HG02943 (cell line): ENCODE data around the gene TCERG1L.
"Not testable (repeated sequence)": the region's sequence is repeated elsewhere in the genome, so short reads cannot be mapped to it uniquely, and the experiment has no call there.

ENCODE experiments used
- ATAC-seq: cut with Tn5 transposase; IDR thresholded peaks from one replicate; pipeline ENCODE4 v1.9.1; 2021; ENCODE audit warnings: mild to moderate bottlenecking, low read depth, moderate library complexity; ENCODE audit not compliant: unreplicated experiment

TCERG1L gene

DNA sequence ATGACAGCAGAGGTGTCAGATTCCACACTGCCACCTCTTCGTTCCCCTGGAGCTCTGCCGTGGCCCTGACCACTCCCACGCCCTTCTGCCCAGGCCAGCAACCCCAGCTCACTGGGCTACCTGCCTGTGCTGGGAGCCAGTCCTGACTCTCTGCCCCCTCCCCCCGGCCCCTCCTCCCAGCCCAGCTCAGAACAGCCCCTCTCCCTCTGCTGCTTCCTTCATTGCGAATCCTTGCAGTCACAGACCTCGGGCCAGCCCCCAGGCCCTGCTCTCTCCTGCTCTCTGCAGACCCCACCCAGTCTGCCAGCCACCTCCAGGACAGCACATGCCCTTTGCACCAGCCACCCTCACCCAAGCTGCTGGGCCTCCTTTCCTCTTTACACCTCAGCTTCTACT is 60.4 kb downstream of the TCERG1L start:
- ATAC-seq: no peak

DNA sequence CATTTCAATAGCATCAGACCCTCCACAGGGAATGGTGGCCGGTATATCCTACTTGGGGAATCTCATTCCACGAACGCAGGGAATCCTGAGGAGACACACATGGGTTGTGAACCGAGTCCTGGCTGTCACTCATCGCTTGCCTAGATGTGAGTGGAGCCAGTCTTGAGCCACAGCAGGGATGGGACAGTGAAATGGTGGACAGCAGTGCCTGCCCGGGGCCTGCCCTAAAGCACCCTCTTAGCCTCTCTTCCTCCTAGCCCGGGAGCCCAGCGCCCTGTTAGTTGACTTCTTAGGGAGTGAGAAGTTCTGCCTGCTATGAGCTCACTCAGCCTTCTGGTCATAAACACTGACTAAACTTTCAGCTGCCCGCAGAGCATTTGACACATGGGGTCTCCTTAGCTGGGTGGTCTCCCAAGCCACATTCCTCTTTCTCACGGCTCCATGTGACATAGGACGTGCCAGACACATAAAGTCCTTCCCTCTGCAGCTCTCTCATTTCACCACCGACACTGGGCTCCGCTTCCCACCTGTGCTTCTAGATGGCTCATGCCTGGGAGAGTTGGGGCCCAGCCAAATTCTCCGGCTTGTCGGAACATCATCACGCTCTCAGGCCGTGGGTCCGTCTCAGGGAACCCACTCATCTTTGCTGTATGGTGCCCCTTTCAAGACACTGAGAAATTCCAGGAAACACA is 60.9 kb downstream of the TCERG1L start:
- ATAC-seq: no peak

DNA sequence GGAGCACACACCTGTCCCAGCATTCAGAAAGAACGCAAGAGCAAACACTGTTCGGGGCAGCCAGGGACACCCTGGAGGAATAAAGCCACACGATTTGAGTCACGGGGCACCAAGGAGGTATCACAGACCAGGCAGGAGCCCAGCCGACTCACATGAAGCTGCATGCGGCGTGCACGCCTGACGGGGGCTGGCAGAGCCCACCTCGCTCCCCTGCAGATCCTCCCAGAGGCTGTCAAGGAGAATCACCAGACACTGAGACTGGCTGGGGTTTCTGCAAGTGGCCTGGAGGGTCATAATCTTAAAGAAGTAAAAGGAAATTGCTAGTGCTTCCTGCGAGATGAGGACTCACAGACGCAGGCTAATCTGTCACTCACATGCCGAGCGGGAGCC is 61.6 kb downstream of the TCERG1L start:
- no peak for ATAC-seq

GRCh38 chr10:131249238-131249954 is 62.1 kb downstream of the TCERG1L start:
- ATAC-seq: no peak

DNA sequence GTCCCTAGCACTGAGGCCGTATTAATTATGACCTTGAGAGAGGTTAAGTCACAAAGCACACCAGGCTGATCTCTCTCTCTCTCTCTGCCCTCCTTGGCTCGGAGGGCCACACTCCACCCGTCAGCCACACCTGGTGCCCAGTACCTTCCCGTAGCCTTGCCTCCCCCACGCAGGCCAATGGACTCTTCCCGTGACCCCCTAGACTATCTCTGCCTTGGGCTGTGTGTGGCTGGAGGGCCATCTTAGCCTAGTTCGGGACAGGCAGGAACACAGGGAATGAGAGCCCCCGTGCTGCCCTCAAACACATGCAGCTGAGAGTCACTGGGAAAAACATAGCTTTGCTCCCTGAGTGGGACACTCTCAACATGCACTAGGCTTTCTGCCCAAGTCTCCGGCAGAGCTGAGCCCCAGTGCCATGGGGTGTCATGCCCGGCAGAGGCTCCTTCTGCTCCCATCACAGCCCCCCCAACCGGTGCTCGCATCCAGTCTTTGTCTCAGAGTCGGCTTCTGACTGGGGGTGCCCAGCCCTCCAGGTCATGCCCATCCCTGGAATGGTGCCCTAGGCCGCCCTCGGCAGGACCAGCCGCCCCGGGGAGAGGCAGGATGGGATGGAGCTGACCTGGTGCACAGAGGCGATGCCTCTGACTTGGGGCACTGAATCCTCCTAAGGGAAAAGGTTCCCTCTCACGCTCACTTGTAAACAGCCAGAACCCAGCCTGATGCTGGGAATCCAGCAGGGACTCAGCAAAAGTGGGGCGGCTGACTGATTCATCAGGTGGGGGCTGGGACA is 63.0 kb downstream of the TCERG1L start:
- ATAC-seq: no peak

- no peak for ATAC-seq
Observed at GRCh38 chr10:131247873-131248272, 63.6 kb downstream of the TCERG1L start.

- no peak for ATAC-seq
Observed at GRCh38 chr10:131246775-131247174, 64.7 kb downstream of the TCERG1L start.

GRCh38 chr10:131246089-131246488 is 65.4 kb downstream of the TCERG1L start:
- ATAC-seq: no peak

DNA sequence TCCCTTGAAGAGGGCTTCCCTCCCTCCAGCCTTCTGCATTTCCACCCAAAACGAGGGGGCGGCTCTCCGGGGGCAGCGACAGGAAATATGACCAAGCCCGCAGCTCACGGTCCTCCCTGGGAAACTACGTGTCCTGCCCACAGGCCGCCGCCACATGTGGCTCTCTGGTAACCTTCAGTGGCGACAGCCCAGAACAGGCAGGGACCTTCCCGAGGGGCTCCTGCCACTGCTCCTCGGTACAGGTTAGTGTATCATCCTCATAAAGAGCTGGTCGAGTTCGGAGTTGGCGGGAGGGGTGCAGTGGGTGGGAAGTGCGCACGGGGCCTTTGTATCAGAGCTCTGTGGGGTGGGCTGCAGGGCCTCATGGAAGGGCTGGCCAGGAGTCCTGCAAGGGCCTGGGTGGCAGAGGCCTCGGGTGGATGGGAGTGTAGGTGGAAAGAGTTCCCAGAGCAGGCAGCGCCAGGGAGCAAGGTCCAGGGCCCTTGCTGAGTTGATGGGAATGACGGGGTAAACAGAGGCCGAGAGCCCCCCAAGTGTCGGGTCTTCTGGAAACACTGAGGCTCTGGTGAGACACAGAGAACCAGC is 66.0 kb downstream of the TCERG1L start:
- no peak for ATAC-seq

DNA sequence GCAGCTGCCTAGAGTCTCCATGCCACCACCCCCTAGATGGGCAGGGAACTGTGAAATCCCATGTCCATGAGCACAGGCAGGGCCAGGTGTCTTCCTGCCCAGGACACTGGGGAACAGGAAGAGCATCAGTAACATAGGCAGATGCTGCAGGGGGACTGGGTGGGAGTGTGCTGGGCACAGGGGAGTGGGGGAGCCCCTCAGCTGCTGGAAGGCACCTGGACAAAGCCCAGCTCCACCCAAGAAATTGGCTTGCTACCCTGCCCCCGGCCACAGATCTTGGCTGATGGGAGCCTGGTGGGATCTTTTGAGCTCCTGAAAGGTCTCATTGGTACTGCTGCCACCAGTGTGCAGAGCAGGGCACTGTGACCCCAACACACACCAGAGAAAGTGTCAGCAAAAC is 66.7 kb downstream of the TCERG1L start:
- ATAC-seq: no peak

GRCh38 chr10:131243076-131243475 is 68.4 kb downstream of the TCERG1L start:
- ATAC-seq: no peak

- no peak for ATAC-seq
Observed at GRCh38 chr10:131242007-131242406, 69.5 kb downstream of the TCERG1L start.

DNA sequence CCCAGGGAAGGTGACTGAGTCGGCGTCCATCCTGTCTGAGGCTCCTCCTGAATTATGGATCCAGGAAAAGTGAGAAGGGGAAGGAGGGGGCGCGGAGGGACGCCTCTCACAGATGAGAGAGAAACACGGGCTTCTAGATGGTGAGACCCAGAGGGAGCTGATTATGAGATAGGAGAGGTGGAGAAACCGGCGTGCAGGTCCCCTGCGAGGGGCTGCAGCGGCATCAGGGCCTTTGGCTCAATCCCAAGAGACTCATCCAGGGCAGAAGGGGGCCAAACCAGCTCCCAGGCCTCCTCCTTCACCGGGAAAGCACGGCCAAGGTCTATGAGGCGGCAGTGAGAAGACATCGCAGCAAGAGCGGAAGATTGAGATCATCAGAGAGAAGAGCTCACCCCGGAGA is 70.8 kb downstream of the TCERG1L start:
- no peak for ATAC-seq

DNA sequence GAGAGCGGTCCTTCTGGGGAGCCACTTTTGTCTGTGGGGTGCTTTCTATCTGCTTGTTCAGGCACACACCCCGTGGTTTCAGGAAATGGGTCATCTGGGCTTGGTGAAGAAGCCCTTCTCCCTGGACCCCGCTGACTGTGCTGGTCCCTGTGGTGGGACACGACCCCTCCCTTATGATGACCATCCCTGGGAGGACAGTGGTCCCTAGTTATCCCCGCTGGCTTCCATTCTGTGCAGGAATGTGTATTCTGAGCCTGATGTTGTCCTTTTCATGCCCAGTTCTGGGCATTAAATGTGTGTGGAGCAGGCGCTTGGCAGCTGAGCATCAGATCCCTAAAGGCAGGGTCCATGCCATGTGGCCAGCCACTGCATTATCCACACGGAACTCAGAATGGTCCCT is 71.6 kb downstream of the TCERG1L start:
- ATAC-seq: no peak

GRCh38 chr10:131239450-131239849 is 72.1 kb downstream of the TCERG1L start:
- ATAC-seq: no peak

DNA sequence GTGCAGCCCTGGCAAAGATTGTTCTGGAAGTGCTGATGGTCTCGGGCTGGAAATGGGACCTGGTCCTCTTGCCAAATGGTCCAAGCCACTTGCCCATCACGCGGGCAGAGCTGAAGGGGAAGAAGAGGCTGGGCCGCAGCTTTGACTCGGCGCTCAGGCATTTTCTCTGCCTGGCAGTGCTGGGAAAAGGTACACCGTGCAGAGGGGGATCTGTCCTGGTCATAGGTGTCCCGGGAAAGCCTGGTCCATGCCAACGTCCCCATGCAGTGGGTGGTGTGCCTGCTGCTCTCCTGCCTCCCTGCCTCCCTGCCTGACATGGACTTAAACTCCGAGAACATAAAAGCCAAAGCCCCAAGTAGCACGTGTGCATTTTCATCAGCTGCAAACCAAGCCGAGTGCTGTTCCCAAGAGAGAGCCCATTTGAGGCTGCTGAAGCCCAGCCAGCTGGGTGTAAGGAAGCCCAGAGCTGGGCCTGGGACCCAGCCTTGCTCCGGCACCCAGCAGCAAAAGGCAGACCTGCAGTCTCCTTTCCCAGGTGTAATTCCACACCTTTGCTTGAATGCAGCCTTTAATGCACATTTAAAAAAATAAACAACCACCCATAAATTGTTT is 72.7 kb downstream of the TCERG1L start:
- no peak for ATAC-seq

GRCh38 chr10:131237991-131238651 is 73.4 kb downstream of the TCERG1L start:
- no peak for ATAC-seq

DNA sequence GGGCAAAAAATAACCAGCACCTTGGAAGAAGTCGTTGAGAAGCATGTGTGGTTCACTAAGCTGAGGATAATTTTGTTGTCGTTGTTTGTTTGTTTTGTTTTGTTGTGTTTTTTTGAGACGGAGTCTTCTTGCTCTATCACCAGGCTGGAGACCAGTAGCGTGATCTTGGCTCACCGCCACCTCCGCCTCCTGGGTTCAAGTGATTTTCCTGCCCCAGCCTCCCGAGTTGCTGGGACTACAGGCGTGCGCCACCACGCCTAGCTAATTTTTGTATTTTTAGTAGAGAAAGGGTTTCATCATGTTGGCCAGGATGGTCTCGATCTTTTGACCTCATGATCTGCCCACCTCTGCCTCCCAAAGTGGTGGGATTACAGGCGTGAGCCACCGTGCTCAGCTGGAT is 76.9 kb downstream of the TCERG1L start:
- ATAC-seq: not testable (repeated sequence)

DNA sequence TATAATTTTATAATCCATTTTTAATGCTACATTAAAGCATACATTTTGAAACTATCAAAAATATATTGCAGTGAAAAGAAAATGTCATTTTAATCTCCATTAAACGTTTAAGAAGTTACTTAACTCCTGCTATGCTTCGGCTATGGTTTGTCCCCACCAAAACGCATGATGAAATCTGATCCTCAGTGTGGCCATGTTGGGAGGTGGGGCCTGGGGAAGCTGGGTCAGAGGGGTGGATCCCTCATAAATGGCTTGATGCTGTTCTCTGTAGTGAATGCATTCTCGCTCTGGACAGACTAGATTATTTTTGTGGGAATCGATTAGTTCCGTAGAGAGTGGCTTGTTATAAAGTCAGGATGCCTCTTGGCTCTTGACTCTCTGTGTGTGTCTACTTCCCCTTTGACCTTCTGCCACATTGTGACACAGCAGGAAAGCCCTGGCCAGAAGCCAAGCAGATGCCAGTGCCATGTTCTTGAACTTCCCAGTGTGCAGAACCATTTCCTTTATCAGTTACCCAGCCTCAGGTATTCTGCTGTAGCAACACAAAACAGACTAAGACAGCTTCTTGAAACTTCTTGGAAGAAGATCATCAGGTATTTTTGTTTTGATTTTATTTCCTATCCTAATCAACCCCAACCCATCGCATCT is 77.8 kb downstream of the TCERG1L start:
- no peak for ATAC-seq
